Renal pelvis (tissue), 4 donors: ENCODE data around the gene UBR4. TPM values are rescaled to one million over a fixed set of nuclear protein-coding genes. Genes with fewer than 3 reads are reported as not detected.

Experiments
- DNase-seq: peaks from one replicate; pipeline ENCODE4 v3.0.0-alpha.2; 2013
- polyA plus RNA-seq, 3 donors: library from polyadenylated mRNA; unstranded; fragments of 120-200 nt; gene quantifications; one replicate each; pipeline ENCODE4 v1.2.1, GENCODE V29; 2013; ENCODE audit not compliant: insufficient read length in 3 of 3

UBR4 gene
- polyA plus RNA-seq, 3 donors: 124 to 171 (median 147) TPM

DNA sequence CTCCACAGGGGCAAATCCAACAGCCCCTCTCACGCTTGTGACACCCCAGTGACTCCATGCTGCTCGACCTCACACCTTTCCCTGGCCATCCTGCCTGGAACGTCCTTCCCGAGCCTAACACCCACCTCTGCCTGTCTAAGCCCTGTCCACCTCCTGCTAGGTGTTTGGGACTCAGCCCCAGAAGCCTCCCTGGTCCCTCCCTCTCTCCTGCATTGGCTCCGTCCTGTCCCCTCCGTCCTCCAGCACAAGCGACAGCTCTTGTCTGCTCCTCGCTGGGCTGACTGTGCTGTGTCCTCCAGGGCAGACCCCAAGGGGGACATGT is 151.6 kb downstream of the UBR4 start:
- no peak for DNase-seq

DNA sequence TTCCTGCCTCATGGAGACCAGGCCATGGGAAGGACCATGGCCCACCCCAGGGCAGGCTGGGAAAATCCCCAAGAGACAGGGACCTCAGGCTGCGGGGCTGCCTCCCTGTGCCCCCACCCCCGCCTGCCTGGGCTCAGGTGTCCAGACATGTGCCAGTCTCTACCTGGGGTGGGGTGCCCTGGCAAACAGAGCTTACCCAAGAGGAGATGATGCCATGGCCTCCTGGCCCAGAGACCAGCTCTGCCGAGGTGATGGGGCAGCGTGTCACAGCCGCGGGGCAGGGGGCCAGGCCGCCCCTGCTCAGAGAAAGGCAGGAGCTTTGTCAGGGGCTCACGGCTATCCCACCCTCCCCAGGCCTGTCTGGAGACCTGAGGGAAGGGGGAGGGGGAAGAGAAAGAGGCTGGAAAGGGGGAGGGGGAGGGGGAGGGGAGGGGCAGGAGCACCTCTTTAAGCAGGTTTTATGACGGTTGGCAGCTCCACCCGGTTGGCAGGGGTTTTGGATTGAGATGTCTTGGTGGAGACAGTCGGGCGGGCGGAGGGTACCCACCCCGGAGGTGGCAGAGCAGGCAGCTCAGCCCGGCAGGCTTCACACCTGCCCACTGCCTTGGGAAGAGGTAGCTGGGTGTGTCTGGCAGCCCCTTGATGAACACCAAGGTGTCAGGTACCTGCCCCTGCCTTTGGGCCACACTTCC is 152.1 kb downstream of the UBR4 start:
- no peak for DNase-seq

DNA sequence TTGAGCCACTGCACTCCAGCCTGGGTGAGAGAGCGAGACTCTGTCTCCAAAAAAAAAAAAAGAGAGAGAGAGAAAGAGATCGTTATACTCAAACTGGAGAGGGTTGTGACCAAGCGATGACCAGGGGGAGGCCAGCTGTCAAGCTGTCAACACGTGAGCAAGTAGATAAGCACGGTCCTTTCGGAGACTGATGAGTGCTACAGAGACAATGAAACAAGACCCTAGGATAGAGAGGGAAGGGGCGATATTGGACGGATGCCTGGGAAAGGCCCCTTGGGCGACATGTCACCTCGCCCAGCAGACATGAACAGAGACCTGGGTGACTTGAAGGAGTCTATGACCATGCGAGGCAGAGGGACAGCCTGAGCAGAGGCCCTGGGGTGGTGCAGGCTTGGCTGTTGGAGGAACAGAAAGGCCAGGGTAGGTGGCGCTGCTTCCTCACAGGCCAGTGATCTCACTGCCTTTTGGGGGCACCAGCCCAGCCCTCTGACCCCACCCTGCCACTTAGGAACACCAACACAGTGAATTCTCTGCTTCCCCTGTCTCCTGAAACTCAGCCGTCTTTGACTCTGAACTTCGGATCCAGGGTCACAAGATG is 152.8 kb downstream of the UBR4 start:
- DNase-seq: no peak

DNA sequence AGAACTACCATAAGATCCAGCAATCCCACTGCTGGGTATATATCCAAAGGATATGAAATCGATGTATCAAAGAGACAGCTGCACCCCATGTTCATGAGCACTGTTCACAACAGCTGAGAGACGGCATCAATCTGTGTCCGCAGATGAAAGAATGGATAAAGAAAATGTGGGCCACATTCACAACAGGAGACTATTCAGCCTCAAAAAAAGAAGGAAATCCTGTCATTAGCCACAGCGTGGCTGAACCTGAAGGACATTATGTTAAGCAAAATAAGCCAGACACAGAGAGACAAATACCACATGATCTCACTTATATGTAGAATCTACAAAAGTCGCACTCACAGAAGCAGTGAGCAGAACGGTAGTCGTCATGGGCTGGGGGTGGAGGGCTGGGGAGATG is 154.4 kb downstream of the UBR4 start:
- no peak for DNase-seq

DNA sequence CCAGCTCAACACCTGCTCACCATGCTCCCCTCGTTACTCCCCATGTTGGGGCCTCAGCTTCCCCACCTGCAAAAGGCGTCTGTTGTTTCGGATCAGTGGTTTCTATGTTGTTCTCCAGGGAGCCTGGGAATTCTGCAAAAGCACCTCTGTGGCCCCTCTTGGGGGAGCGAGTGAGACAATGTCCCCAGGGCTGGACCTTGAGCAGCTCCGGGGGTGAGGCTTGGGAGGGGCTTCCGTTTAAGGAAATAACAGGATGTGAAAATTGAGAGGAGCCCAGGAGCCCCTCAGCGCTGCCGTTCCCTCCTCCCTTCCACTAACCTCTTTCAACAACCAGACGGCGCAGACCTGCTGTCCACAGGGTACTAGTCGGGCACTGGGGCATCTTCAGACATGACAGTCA is 155.1 kb downstream of the UBR4 start:
- DNase-seq: no peak

DNA sequence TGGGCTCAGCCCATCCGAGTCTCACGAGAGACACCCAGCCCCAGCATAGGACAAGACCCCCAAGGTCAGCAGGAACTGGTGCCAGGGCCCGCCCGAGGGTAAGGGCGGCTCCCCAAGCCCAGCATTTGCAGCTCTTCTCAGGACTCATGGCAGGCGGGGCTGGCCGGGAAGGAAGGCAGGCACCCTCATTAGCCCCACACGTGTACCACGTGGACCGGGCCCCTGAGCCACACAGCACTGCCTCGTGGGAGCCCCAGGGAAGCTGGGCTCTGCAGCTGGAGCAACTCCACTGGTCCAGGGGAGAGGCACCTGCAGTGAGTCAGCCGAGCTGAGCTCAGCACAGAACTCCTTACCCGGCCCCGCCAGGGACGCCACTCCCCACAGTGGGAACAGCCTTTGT is 155.8 kb downstream of the UBR4 start:
- no peak for DNase-seq

DNA sequence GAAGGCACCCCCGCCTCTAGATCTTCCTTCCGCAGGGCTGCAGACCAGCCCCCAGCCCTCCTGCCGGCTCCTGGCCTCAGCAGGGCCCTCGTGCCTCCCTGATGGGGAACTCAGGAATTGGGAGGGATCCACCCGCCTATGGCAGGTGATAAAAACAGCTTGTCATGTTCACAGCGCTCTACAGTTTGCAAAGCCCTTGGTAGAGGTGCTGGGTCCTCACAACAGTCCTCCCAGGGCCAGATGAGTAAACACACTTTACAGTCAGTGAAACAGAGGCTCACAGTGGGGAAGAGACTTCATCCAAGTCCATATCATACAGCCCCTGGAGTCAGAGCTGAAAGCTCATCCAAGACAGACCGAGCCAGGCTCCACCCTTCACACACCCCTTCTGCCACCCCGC is 156.6 kb downstream of the UBR4 start:
- no peak for DNase-seq

DNA sequence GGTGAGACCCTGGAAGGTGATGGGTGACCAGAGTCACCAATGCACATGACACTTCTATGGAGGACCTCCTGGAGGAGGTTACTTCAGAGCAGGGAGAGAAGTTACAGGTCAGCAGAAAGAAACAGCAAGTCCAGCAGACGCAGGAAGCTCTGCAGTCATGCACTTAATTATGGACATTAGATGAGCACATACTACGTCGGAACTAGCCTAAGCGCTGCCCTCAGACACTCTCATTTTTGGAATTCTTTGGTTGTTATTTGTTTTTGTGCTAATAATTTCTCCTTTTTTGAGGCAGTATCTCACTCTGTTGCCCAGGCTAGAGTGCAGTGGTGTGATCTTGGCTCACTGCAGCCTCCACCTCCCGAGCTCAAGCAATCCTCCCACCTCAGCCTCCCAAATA is 160.3 kb downstream of the UBR4 start:
- no peak for DNase-seq

DNA sequence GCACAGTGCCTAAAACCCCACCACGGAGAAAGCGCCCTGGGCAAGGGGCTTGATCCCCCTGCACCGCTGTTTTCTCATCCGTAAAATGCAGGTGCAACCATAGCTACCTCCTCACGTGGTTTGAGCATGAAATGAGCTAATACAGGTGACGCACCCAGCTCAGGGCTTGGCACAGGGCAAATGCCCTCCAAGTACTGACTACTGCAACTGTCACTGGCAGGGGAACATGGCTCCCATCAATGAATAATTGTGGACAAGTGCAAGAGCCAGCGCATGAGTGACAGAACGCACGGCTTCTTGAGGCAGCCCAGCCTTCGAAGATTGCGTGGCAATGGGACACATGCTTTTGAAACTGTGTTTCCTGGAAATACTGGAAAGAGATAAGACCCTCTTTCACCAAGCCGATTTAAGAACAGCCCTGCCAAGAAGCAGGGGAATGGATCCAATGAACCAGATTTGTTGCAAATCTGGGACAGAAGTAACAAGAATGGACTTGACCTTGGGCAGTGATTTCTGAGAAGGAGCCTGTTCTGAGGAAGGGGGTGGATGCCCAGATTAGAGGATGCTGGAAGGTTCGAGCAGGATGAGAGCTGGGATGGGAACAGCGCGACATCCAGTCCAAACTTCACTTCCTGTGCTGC is 160.8 kb downstream of the UBR4 start:
- no peak for DNase-seq

DNA sequence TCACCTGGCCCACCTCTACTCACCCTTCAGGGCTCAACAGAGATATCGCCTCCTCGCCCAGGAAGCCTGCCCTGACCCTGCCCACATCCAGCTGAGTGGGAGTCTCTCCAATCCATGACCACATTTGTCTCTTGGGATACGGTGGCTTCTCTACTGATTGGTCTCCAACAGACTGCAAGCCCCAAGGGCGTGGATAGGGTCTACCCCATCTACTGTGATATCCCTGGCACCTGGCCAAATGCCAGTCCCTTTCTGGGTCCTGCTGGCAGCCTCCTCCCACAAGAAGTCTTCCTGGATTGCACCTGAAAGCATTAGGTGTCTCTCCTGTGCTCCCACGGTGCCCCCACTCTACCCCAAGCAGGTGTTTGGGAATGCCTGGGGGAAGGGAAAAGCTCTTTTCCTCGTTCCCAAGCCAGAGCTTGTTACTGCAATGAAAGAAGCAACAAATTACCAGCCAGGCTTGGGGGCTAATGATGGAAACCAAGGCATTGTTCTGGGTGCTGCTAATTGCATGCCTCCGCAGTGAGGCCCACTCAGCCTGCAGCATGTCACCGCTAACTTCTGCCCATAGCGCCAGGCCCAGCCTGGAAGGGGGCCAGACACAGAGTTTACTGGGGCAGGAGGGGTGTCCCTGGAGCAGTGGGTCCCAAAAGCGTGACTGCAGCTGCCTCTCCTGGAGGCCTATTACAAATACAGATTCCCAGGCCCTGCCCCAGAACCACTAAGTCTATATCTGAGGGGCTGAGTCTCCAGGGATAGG is 162.9 kb downstream of the UBR4 start:
- DNase-seq: no peak

DNA sequence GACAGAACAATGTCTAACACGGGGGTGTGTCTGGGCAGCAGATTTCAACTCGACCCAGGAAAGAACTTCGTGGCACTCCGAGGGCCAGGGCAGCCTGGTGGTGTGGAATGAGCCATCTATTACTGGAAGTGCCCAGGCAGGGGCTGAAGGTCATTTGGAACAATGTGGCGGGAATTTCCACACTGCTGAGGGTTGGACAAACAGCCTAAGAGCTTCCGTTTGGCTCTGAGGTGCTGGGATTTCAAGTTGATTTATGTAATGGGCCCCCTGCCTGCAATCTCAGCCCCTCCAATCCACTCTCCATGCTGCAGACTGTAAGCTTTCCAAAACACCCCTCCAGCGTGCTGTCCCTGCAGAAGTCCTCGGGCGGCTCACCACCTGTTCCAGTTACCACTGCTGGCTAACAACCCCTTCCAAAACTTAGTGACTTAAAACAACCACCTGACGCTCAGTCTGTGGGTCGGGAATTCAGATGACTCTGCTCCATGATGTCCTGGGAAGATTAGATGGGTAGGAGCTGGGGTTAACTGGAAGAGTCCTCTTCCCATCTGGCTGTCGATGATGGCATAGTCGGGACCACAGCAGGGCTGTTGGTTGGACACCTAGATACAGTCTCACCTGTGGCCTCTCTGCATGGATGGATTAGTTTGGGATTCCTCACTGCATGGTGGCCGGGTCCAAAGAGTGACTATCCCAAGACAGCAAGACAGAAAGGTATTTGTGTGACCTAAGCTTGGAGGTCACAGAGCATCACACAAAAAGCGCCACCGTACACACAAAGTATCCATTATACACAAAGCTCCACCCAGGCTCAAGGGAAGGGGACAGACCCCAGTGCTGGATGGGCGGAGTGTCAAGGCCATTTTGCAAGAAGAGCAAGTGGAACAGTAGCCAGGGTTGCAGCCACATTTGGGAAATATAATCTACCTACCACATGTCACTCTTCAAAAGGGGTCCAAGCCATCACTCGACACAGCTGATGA is 163.9 kb downstream of the UBR4 start:
- DNase-seq: no peak

DNA sequence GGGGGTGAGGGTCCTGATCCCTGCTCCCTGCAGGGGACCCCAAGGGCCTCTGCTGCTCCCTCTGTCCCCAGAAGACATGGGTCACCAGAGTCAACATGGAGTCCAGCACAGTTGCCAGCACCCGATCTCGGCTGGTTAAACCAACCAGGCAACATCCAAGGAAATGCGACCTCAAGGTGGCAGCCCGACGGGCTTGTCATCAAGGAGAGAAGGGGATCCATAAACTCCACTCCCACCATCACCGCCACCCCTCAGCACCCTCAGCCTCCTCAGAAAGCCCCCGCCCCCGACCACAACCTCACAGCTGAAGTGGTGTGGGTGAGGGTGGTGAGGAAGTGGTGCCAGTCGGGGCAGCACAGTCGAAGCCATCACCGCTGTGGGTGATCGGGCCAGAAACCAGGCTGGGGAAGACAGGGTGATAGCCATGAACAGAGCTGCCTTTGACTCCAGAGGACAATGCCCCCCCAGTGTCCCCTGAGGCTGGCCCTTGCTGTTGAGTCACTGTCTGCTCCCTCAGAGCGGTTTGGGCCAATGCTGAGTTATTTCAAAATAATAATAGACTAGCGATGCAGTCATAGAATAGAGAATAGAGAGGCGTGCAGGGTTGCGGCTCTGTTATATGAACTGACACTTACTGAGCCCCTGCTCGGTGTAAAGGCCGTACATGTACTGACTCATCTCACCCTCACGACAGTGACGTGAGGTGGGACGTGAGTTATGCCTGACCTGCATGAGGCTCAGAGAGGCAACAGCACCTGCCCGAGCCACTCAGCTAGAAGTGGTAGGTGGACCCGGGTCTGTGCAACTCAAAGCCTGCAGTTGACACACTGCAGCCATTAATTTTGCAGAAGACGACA is 164.9 kb downstream of the UBR4 start:
- no peak for DNase-seq

DNA sequence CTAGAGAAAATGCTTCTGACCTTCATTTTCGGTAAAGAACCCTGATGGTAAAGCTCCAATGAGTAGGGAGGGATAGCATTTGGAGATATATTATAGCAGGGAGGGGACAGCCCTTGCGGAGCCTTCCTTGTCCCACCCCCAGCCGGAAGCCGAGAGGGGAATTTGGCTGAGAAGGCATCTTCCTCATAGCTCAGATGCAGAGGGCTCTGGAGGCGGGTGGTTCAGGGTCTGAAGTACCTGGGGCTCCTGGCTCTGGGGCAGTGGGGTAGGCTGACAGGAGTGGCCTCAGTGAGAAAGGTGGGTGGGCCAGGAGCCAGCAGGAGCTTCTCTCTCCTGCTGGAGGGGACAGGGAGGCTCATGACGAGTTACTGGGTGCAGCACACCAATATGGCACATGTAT is 165.6 kb downstream of the UBR4 start:
- DNase-seq: no peak

DNA sequence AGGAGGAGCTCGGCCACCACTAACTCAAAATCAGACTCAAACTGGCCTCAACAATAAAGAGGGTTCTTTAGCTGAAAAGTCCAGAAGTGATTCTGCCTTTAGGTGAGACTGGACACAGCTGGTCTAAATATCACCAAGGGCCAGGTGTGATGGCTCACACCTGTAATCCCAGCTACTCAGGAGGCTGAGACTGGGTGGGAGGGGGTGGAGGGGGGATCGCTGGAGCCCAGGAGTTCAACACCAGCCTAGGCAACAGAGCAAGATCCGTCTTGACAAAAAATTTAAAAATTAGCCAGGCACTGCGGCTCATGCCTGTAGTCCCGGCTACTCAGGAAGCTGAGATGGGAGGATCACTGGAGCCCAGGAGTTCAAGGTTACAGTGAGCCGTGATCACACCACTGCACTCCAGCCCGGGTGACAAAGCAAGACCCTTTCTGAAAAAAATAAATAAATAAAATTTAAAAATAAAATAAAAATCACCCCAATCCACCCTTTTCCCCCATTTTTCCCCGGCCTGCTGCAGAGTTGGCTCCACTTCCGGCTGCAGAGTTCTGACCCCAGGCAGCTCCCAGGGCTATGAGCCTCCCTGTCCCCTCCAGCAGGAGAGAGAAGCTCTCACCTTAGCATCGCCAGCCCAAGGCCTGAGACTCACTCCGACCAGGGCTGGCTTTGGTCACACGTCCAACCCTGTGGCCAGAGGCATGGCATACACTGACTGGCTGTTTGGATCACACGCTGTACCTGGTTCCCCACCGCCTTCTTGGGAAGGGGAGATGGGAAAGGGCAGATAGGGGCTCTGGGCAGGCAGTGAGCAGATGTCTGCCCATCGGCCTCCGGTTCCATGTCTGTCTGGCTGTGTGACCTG is 166.3 kb downstream of the UBR4 start:
- no peak for DNase-seq

DNA sequence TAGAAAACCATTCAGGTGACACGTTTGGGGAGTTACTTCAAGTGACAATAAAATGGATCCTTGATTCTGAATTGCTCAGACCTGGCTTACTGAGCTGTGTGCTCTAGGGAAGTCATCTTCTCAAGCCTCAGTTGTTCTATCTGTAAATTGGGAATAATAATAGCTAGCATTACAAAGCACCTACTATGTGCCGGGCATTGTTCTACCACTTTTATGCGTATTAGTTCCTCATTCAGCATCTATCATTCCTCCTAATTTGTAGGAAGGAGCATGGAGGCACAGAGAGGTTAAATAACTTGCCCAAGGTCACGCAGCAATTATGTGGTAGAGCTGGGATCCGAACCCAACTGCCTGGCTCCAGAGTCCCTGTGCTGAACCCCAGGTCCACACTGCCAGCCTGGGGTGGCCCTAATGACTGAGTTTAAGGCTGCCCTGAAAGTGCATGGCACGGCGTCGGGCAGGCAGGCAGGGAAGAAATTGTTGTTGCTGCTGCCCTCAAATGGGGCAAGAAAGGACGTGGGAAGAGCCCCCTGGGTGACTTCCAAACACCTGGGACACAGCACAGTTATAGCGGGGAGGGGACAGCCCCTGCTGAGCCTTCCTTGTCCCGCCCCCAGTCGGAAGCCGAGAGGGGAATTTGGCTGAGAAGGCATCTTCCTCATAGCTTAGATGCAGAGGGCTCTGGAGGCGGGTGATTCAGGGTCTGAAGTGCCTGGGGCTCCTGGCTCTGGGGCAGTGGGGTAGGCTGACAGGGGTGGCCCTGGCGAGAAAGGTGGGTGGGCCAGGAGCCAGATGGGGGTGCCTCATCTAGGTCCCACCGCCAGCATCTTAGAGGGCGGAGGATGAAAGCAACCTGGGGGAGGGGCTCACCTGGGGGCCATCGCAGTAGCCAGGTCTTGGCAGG is 167.1 kb downstream of the UBR4 start:
- DNase-seq: no peak

DNA sequence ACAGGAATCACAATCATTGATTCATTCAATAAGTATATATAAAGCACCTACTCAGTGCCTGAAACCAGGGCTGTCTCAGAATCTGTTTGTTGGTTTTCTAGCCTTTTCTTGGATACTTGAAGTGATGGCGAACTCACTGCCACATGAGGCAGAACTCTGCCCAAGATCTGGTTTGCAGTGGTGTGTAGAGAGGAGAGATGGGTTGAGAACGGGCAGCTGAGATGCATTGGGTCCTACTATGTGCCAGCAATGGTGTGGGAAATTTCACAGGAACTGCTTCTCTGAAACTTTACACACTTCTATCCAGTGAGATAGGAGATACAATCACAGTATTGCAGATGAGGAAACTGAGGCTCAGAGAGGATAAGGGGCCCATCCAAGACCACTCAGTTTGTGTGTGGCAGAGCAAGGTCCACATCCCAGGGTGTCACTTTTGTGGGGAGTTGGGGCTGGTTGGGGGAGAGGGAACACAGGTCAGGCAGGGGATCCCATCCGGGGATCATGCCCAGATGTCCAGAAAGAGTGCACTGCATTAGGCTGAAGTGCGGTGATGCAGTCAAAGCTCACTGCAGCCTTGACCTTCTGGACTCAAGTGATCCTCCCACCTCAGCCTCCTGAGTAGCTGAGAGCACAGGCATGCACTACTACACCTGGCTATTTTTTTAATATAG is 169.9 kb downstream of the UBR4 start:
- no peak for DNase-seq

DNA sequence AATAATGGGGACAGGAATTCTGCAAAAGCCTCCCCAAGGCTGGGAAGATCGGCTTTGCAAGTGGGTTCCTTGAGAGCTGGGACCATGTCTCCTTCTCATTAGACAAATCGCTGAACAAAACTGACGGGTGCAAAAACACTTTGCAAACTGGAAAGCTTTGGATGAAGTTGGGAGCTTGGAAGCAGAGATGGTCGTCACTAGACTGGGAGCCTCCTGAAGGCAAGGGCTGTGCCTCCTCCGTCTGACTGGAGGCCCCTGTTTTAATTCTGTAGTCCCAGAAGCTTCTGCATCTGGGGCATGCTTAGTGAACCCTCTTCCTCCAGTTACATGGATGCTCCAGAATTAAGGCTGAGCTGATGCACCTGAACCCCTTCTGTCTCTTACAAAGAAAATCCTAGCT is 171.3 kb downstream of the UBR4 start:
- no peak for DNase-seq

DNA sequence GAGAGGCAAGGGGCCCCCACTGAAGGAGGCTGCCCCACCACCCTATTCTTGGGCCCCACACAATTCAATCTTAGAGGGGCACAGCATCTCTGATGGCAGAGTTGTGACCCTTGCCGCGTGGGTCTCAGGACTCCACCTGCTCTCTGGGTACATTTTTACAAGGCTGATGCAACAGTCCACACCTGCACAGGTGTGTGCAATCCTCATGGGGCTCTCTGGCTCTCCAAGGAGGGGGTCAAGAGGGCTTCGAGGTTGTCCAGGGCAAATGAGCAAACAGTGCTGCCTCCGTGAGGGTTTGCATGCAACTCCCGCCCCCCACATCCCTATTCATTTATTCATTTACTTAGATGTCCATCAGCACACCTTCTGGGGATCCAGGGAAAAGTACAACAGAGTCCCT is 172.0 kb downstream of the UBR4 start:
- DNase-seq: no peak
